GM12892 (cell line): ENCODE data around the gene JAZF1.

Experiments
- POLR2A ChIP-seq: IDR thresholded peaks from 2 replicates; pipeline ENCODE4 v1.6.1; 2011; ENCODE audit warnings: low read depth, low read length, control low read depth
- POLR2AphosphoS5 ChIP-seq: IDR thresholded peaks from 2 replicates; pipeline ENCODE4 v1.6.1; 2011; ENCODE audit warnings: low read depth, low read length, control low read depth
- TAF1 ChIP-seq: IDR thresholded peaks from 2 replicates; pipeline ENCODE4 v1.6.1; 2011; ENCODE audit warnings: low read depth, mild to moderate bottlenecking, control low read depth, low read length, borderline replicate concordance

DNA sequence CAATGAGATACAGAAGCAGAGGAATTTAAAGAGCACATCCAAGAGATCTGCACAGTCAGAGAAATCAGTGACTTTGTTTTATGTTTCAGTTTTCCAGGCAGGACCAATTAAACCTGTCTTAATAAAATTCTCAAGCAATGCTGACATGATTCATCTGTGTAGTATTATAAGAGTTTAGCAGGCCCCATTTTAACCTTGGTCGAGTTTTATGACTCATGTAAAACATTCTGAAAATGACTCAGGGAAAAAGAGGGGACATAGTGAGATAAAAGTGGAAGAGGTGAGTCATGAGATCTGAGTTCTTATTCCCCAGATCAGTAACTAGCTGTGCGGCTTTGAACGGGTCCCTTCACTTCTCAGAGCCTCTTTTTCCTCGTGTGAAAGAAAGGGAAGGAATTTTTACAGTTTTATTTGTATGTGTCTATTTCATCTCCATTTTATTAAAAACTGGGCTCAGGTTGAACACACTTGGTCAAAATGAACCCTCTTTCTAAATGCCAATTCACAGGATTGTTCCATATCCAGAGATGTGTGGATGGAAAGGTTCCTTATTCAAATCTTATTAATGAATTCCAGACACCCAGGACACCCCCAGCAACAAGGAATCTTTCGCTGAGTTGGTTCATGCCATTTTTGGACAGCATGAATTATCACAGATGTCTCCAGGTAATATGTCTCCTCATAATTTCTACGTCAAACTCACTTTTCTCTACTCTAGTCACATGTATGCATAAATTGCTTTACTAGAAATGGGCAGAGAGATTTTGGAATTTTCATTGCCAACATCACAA lies 143.2 kb downstream of the JAZF1 start:
- TF ChIP-seq POLR2A: no peak
- TF ChIP-seq POLR2AphosphoS5: no peak
- no peak for TF ChIP-seq TAF1
